GM23338 (cell line): Measurements from ENCODE around the gene CBLC. TPM values are rescaled to one million over a fixed set of nuclear protein-coding genes. Genes with fewer than 3 reads are reported as not detected.

ENCODE experiments used
- ATAC-seq: fragments of 200-7000 bp; cut with Tn5 transposase; 3 replicates; pipeline ENCODE4 v1.9.1; 2020
- DNase-seq: peaks from one replicate; pipeline ENCODE4 v3.0.0-alpha.2; 2015; ENCODE audit warnings: low spot score
- H2AFZ ChIP-seq: fragments of 200-600 bp; sonication (generic); 2 replicates; pipeline ENCODE4 v1.8.0; 2016; ENCODE audit warnings: antibody characterized with exemption, mild to moderate bottlenecking, moderate library complexity
- H3F3A ChIP-seq: fragments of 200-600 bp; sonication (generic); replicated peaks from 2 replicates; pipeline ENCODE4 v1.8.0; 2017; ENCODE audit warnings: antibody characterized with exemption, mixed run types, low read depth
- H3K27ac ChIP-seq: fragments of 200-600 bp; sonication (generic); 2 replicates; pipeline ENCODE4 v1.6.1; 2016; ENCODE audit warnings: low read depth
- H3K27me3 ChIP-seq: fragments of 200-600 bp; sonication (generic); 2 replicates; pipeline ENCODE4 v1.8.0; 2016; ENCODE audit warnings: mild to moderate bottlenecking, mixed run types, moderate library complexity; ENCODE audit not compliant: insufficient read depth
- H3K36me3 ChIP-seq: fragments of 200-600 bp; sonication (generic); 2 replicates; pipeline ENCODE4 v1.8.0; 2016; ENCODE audit warnings: mild to moderate bottlenecking; ENCODE audit not compliant: insufficient read depth
- H3K4me1 ChIP-seq: fragments of 200-600 bp; sonication (generic); 2 replicates; pipeline ENCODE4 v1.8.0; 2016; ENCODE audit warnings: mild to moderate bottlenecking, moderate library complexity; ENCODE audit not compliant: insufficient read depth
- H3K4me2 ChIP-seq: fragments of 200-600 bp; sonication (generic); 2 replicates; pipeline ENCODE4 v1.7.1; 2017; ENCODE audit warnings: mixed run types
- H3K4me3 ChIP-seq: fragments of 200-600 bp; sonication (generic); 2 replicates; pipeline ENCODE4 v1.6.1; 2016; ENCODE audit warnings: mixed run types
- H3K79me2 ChIP-seq: fragments of 200-600 bp; sonication (generic); replicated peaks from 2 replicates; pipeline ENCODE4 v1.8.0; 2017; ENCODE audit warnings: mild to moderate bottlenecking; ENCODE audit not compliant: insufficient read depth
- H3K9me2 ChIP-seq: fragments of 200-600 bp; sonication (generic); 2 replicates; pipeline ENCODE4 v1.8.0; 2017; ENCODE audit not compliant: insufficient read depth
- H4K20me1 ChIP-seq: fragments of 200-600 bp; sonication (generic); replicated peaks from 2 replicates; pipeline ENCODE4 v1.8.0; 2017; ENCODE audit warnings: mild to moderate bottlenecking; ENCODE audit not compliant: insufficient read depth
- H3K27ac Mint-ChIP-seq: 2 replicates; pipeline ENCODE4 v1.8.0; 2020; ENCODE audit warnings: inconsistent platforms, mild to moderate bottlenecking, moderate library complexity, mixed read lengths
- H3K27me3 Mint-ChIP-seq: 3 replicates; pipeline ENCODE4 v1.8.0; 2022; ENCODE audit warnings: low read depth, mild to moderate bottlenecking, moderate library complexity, mixed read lengths, inconsistent platforms; ENCODE audit not compliant: insufficient read depth, poor library complexity
- H3K36me3 Mint-ChIP-seq: 3 replicates; pipeline ENCODE4 v1.8.0; 2021; ENCODE audit warnings: low read depth, mild to moderate bottlenecking, inconsistent platforms, moderate library complexity, mixed read lengths
- H3K4me1 Mint-ChIP-seq: 3 replicates; pipeline ENCODE4 v1.8.0; 2020; ENCODE audit warnings: mild to moderate bottlenecking, inconsistent platforms, mixed read lengths
- H3K4me3 Mint-ChIP-seq: 3 replicates; pipeline ENCODE4 v1.8.0; 2021; ENCODE audit warnings: moderate library complexity, mild to moderate bottlenecking, inconsistent platforms, mixed read lengths
- H3K9me3 Mint-ChIP-seq: 3 replicates; pipeline ENCODE4 v1.8.0; 2020; ENCODE audit warnings: moderate library complexity, mild to moderate bottlenecking, inconsistent platforms, mixed read lengths
- CREB1 ChIP-seq: fragments of 250-450 bp; sonication (Bioruptor Pico); IDR thresholded peaks from 2 replicates; pipeline ENCODE4 v1.5.0; 2020; ENCODE audit warnings: low read depth, mild to moderate bottlenecking, moderate library complexity
- EZH2 ChIP-seq: fragments of 200-600 bp; sonication (generic); IDR thresholded peaks from one replicate; pipeline ENCODE4 v1.8.0; 2017; ENCODE audit warnings: antibody characterized with exemption, mild to moderate bottlenecking, low read depth; ENCODE audit not compliant: unreplicated experiment
- EZH2phosphoT487 ChIP-seq: fragments of 200-600 bp; sonication (generic); IDR thresholded peaks from one replicate; pipeline ENCODE4 v1.8.1; 2018; ENCODE audit warnings: antibody characterized with exemption; ENCODE audit not compliant: unreplicated experiment
- JUNB ChIP-seq: IDR thresholded peaks from one replicate; pipeline ENCODE4 v1.6.1; 2016; ENCODE audit warnings: antibody characterized with exemption; ENCODE audit not compliant: unreplicated experiment
- NANOG ChIP-seq: IDR thresholded peaks from 2 replicates; pipeline ENCODE4 v1.6.1; 2016; ENCODE audit warnings: antibody characterized with exemption, borderline replicate concordance
- POLR2AphosphoS5 ChIP-seq: IDR thresholded peaks from 2 replicates; pipeline ENCODE4 v1.6.1; 2016; ENCODE audit warnings: antibody characterized with exemption, low read depth
- REST ChIP-seq: IDR thresholded peaks from one replicate; pipeline ENCODE4 v1.6.1; 2018; ENCODE audit warnings: antibody characterized with exemption; ENCODE audit not compliant: unreplicated experiment
- STAT1 ChIP-seq: IDR thresholded peaks from one replicate; pipeline ENCODE4 v1.6.1; 2016; ENCODE audit warnings: antibody characterized with exemption; ENCODE audit not compliant: unreplicated experiment
- ZNF114 ChIP-seq: fragments of 250-450 bp; sonication (Bioruptor Pico); IDR thresholded peaks from 2 replicates; pipeline ENCODE4 v1.5.0; 2020; ENCODE audit warnings: mild to moderate bottlenecking, moderate library complexity
- ZNF331 ChIP-seq: fragments of 250-450 bp; sonication (Bioruptor Pico); IDR thresholded peaks from 2 replicates; pipeline ENCODE4 v1.5.0; 2020; ENCODE audit warnings: low read depth, mild to moderate bottlenecking, moderate library complexity
- polyA plus RNA-seq: library from polyadenylated mRNA; unstranded; fragments of >200 nt; fragmentation: Nextera tagmentation; extraction: Ambion mirVana; gene quantifications from 2 replicates; pipeline ENCODE4 v1.2.1, GENCODE V29; 2016
- total RNA-seq: library from RNA; depleted of rRNA; stranded (reverse); fragments of >200 nt; shearing (Covaris generic); gene quantifications from 2 replicates; pipeline ENCODE4 v1.2.3, GENCODE V29; 2014
- TF ChIP-seq, protein P1 (sequence below): fragments of 250-450 bp; sonication (Bioruptor Pico); IDR thresholded peaks from 2 replicates; pipeline ENCODE4 v1.5.0; 2020; ENCODE audit warnings: mild to moderate bottlenecking, moderate library complexity
- TF ChIP-seq, protein P2 (sequence below): IDR thresholded peaks from 2 replicates; pipeline ENCODE4 v1.6.1; 2016; ENCODE audit warnings: antibody characterized with exemption

The CBLC gene
- total and polyA plus RNA-seq, 2 experiments from 2014 or later, result 14.5 to 29.3 TPM

- TF ChIP-seq REST, result no peak
Observed at GRCh38 chr19:44728178-44728577, 49.5 kb upstream of the CBLC start (continued).

DNA sequence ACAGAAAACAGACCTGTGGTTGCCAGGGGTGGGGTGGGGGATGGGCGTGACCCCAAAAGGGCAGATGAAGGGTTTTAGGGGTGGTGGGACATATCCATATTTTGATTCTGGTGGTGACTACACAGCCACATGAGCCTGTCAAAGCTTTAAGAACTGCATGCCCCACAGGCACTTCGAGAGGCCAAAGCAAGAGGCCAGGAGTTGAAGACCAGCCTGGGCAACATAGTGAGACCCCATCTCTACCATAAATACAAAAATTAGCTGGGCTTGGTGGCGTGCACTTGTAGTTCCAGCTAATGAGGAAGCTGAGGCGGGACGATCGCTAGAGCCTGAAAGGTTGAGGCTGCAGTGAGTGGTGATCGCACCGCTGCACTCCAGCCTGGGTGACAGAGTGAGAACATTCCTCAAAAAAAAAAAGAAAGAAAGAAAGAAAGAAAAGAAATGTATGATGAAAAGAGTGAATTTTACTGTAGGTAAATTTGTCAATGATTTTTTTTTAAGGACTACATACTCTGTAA is 48.1 kb upstream of the CBLC start:
- Mint-ChIP-seq H3K27ac (no peak overlapping the region), H3K9me3 (no peaks in the 10 kb centered on the region), H3K36me3 (no peaks in the 10 kb centered on the region), H3K4me1 (no peaks in the 10 kb centered on the region), H3K4me3 (no peak overlapping the region), H3K27me3 (peaks cover 6% of the 10 kb centered on the region)
- H2AFZ ChIP-seq, result no peak overlapping the region
- no peak for DNase-seq
- ATAC-seq, result no peak
- H3F3A ChIP-seq, result no peaks in the 10 kb centered on the region
- no peaks in the 10 kb centered on the region for H3K9me2 ChIP-seq
- no peak overlapping the region for H3K4me3 ChIP-seq
- H3K79me2 ChIP-seq, result no peaks in the 10 kb centered on the region
- H3K4me2 ChIP-seq, result no peak overlapping the region
- 0 out of 2 replicates have a peak, but pooled peaks cover 6% of the 10 kb centered on the region for H3K27me3 ChIP-seq
- H4K20me1 ChIP-seq, result no peaks in the 10 kb centered on the region
- no peaks in the 10 kb centered on the region for H3K4me1 ChIP-seq
- no peak overlapping the region for H3K27ac ChIP-seq
- no peaks in the 10 kb centered on the region for H3K36me3 ChIP-seq
- TF ChIP-seq CREB1 (CRISPR knock-in tag) (no peak), EZH2phosphoT487 (no peak), EZH2 (no peak), NANOG (no peak), ZNF331 (no peak), JUNB (no peak), ZNF114 (no peak), POLR2AphosphoS5 (no peak), STAT1 (no peak)
- TF ChIP-seq, protein P1, sequence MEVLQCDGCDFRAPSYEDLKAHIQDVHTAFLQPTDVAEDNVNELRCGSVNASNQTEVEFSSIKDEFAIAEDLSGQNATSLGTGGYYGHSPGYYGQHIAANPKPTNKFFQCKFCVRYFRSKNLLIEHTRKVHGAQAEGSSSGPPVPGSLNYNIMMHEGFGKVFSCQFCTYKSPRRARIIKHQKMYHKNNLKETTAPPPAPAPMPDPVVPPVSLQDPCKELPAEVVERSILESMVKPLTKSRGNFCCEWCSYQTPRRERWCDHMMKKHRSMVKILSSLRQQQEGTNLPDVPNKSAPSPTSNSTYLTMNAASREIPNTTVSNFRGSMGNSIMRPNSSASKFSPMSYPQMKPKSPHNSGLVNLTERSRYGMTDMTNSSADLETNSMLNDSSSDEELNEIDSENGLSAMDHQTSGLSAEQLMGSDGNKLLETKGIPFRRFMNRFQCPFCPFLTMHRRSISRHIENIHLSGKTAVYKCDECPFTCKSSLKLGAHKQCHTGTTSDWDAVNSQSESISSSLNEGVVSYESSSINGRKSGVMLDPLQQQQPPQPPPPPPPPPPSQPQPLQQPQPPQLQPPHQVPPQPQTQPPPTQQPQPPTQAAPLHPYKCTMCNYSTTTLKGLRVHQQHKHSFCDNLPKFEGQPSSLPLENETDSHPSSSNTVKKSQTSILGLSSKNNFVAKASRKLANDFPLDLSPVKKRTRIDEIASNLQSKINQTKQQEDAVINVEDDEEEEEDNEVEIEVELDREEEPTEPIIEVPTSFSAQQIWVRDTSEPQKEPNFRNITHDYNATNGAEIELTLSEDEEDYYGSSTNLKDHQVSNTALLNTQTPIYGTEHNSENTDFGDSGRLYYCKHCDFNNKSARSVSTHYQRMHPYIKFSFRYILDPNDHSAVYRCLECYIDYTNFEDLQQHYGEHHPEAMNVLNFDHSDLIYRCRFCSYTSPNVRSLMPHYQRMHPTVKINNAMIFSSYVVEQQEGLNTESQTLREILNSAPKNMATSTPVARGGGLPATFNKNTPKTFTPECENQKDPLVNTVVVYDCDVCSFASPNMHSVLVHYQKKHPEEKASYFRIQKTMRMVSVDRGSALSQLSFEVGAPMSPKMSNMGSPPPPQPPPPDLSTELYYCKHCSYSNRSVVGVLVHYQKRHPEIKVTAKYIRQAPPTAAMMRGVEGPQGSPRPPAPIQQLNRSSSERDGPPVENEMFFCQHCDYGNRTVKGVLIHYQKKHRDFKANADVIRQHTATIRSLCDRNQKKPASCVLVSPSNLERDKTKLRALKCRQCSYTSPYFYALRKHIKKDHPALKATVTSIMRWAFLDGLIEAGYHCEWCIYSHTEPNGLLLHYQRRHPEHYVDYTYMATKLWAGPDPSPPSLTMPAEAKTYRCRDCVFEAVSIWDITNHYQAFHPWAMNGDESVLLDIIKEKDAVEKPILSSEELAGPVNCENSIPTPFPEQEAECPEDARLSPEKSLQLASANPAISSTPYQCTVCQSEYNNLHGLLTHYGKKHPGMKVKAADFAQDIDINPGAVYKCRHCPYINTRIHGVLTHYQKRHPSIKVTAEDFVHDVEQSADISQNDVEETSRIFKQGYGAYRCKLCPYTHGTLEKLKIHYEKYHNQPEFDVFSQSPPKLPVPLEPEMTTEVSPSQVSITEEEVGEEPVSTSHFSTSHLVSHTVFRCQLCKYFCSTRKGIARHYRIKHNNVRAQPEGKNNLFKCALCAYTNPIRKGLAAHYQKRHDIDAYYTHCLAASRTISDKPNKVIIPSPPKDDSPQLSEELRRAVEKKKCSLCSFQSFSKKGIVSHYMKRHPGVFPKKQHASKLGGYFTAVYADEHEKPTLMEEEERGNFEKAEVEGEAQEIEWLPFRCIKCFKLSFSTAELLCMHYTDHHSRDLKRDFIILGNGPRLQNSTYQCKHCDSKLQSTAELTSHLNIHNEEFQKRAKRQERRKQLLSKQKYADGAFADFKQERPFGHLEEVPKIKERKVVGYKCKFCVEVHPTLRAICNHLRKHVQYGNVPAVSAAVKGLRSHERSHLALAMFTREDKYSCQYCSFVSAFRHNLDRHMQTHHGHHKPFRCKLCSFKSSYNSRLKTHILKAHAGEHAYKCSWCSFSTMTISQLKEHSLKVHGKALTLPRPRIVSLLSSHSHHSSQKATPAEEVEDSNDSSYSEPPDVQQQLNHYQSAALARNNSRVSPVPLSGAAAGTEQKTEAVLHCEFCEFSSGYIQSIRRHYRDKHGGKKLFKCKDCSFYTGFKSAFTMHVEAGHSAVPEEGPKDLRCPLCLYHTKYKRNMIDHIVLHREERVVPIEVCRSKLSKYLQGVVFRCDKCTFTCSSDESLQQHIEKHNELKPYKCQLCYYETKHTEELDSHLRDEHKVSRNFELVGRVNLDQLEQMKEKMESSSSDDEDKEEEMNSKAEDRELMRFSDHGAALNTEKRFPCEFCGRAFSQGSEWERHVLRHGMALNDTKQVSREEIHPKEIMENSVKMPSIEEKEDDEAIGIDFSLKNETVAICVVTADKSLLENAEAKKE (CRISPR knock-in tag), result no peak
- TF ChIP-seq, protein P2, sequence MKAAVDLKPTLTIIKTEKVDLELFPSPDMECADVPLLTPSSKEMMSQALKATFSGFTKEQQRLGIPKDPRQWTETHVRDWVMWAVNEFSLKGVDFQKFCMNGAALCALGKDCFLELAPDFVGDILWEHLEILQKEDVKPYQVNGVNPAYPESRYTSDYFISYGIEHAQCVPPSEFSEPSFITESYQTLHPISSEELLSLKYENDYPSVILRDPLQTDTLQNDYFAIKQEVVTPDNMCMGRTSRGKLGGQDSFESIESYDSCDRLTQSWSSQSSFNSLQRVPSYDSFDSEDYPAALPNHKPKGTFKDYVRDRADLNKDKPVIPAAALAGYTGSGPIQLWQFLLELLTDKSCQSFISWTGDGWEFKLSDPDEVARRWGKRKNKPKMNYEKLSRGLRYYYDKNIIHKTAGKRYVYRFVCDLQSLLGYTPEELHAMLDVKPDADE, result no peak
